Medulla oblongata (tissue), 1 donor: ENCODE data around the gene PLCB1.

ENCODE experiments used
- DNase-seq: peaks from one replicate; pipeline ENCODE4 v3.0.0-alpha.2; 2015; ENCODE audit errors: extremely low spot score

PLCB1 gene

GRCh38 chr20:8657664-8658063 lies 525.6 kb downstream of the PLCB1 start:
- no peak for DNase-seq

- no peak for DNase-seq
These were observed 526.0 kb downstream of the PLCB1 start for GRCh38 chr20:8658103-8658502.

- no peak for DNase-seq
These were observed 529.3 kb downstream of the PLCB1 start for GRCh38 chr20:8661229-8661952.

- DNase-seq: no peak
These were observed 530.4 kb downstream of the PLCB1 start for GRCh38 chr20:8662433-8662954.

- no peak for DNase-seq
These were observed 531.4 kb downstream of the PLCB1 start for GRCh38 chr20:8663424-8663823.

GRCh38 chr20:8664778-8665177 lies 532.7 kb downstream of the PLCB1 start:
- no peak for DNase-seq

GRCh38 chr20:8667306-8667705 lies 535.2 kb downstream of the PLCB1 start:
- DNase-seq: no peak

GRCh38 chr20:8670207-8670892 lies 538.3 kb downstream of the PLCB1 start:
- no peak for DNase-seq

GRCh38 chr20:8670893-8671215 lies 538.8 kb downstream of the PLCB1 start:
- DNase-seq: no peak

GRCh38 chr20:8671370-8671961 lies 539.4 kb downstream of the PLCB1 start:
- DNase-seq: no peak

GRCh38 chr20:8673116-8673515 lies 541.0 kb downstream of the PLCB1 start:
- no peak for DNase-seq

- no peak for DNase-seq
These were observed 543.8 kb downstream of the PLCB1 start for GRCh38 chr20:8675896-8676295.

- no peak for DNase-seq
These were observed 546.2 kb downstream of the PLCB1 start for GRCh38 chr20:8678098-8678776.

GRCh38 chr20:8689337-8689736 lies 557.3 kb downstream of the PLCB1 start:
- no peak for DNase-seq

- DNase-seq: no peak
These were observed 558.0 kb downstream of the PLCB1 start for GRCh38 chr20:8690074-8690473.

GRCh38 chr20:8693709-8694108 lies 561.6 kb downstream of the PLCB1 start:
- no peak for DNase-seq

GRCh38 chr20:8700756-8701155 lies 568.7 kb downstream of the PLCB1 start:
- DNase-seq: no peak

- DNase-seq: no peak
These were observed 575.1 kb downstream of the PLCB1 start for GRCh38 chr20:8706961-8707700.

- DNase-seq: no peak
These were observed 577.6 kb downstream of the PLCB1 start for GRCh38 chr20:8709627-8710026.

- DNase-seq: no peak
These were observed 579.4 kb downstream of the PLCB1 start for GRCh38 chr20:8711501-8711900.

GRCh38 chr20:8714206-8714605 lies 582.1 kb downstream of the PLCB1 start:
- DNase-seq: no peak

GRCh38 chr20:8718279-8718678 lies 586.2 kb downstream of the PLCB1 start:
- DNase-seq: no peak
